ENCODE data around the gene CACNA1D.

- TF ChIP-seq PKNOX1 (IDR thresholded peaks at IDR 0.05) (no peak), SP1 (IDR thresholded peaks at IDR 0.05) (no peak), FOXM1 (IDR thresholded peaks at IDR 0.05; ENCODE audit: borderline replicate concordance) (no peak), ARNT (IDR thresholded peaks at IDR 0.05) (no peak), L3MBTL2 (conservative IDR thresholded peaks at IDR 0.05) (no peak), ZNF384 (IDR thresholded peaks at IDR 0.05) (no peak), BHLHE40 (IDR thresholded peaks at IDR 0.05; ENCODE audit: borderline replicate concordance) (no peak), TARDBP (IDR thresholded peaks at IDR 0.05) (no peak)
Observed at GRCh38 chr3:53633197-53633787, 138.9 kb downstream of the CACNA1D start.

All from HEK293T (cell line).